GM12864 (cell line): ENCODE data around the gene CPXM2.

ENCODE experiments used
- DNase-seq: peaks from one replicate; pipeline ENCODE4 v3.0.0-alpha.2; 2011; ENCODE audit warnings: low read depth
- H3K4me3 ChIP-seq: 2 replicates; pipeline ENCODE4 v1.5.1; 2011; ENCODE audit warnings: mild to moderate bottlenecking, low read depth, low read length, control low read depth
- TF ChIP-seq, protein P1 (sequence below): IDR thresholded peaks from 2 replicates; pipeline ENCODE4 v1.5.1; 2011; ENCODE audit warnings: low read depth, mild to moderate bottlenecking, moderate library complexity, low read length, control low read depth, inconsistent platforms; ENCODE audit errors: missing control alignments

Gene CPXM2

DNA sequence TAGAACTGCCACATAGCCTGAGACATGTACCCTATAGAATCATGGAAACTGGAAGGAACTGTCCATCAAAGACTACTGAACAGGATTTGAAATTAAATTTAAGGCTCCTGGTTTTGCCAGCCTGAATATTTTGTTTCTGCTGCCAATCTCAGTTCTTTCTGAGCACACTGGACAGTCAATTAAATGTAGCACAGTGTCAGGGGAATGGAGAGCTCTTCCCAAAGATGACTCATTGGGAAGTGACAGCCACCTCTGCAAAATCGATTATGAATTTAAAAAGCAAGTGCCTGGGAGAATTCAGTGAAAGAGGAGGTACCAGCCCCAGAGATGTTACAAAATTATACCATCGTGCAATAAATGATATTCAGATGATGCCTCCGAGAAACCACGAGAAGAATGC lies 47.8 kb downstream of the CPXM2 start:
- TF ChIP-seq, protein P1, sequence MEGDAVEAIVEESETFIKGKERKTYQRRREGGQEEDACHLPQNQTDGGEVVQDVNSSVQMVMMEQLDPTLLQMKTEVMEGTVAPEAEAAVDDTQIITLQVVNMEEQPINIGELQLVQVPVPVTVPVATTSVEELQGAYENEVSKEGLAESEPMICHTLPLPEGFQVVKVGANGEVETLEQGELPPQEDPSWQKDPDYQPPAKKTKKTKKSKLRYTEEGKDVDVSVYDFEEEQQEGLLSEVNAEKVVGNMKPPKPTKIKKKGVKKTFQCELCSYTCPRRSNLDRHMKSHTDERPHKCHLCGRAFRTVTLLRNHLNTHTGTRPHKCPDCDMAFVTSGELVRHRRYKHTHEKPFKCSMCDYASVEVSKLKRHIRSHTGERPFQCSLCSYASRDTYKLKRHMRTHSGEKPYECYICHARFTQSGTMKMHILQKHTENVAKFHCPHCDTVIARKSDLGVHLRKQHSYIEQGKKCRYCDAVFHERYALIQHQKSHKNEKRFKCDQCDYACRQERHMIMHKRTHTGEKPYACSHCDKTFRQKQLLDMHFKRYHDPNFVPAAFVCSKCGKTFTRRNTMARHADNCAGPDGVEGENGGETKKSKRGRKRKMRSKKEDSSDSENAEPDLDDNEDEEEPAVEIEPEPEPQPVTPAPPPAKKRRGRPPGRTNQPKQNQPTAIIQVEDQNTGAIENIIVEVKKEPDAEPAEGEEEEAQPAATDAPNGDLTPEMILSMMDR: no peak
- H3K4me3 ChIP-seq: no peak overlapping the region
- DNase-seq: no peak

DNA sequence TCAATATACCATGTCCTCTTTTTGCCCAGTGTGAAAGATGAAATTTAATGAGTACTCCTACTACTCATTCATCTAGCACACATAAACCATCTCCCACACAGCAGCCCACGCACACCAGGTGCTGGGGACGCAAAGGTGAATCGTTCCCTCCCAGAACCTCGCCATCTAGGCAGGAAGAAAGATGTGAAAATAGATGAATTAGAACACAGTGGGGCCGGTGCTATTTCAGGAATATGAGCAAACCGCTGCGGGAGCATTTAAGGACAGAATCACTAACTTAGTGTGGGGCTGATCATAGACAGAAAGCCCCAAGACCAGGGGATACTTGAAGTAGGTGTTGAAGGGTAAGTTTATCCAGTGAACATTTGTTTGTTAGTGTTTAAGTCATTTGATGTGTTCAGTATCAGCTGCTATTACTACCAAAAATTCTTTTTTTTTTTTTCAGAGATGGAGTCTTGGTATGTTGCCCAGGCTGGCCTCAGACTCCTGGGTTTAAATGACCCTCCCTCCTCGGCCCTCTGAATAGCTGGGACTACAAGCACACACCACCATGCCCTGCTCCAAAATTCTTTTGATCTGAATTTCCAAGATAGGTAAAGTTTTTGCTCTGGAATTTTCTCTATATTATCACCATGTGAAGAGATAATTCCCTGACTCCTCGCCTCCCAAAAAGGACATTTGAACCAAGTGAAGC lies 48.8 kb downstream of the CPXM2 start:
- DNase-seq: no peak
- H3K4me3 ChIP-seq: no peak overlapping the region
- TF ChIP-seq, protein P1: no peak

DNA sequence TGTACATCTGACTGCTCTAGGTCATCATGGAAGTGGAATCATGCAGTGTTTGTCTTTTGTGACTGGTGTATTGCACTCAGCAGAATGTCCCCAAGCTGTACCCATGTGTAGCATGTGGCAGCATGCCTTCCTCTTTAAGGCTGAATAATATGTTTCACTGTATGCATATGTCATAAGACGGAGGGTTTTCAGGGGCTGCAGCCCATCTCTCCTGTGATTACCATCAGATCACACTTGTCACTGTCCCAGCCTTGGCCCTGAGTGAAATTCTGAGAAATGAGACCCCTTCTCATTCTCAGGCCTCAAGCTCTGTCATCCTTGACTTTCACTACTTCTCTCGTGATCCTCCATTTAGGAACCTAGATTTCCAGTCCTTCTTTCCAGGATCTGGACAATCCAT lies 50.0 kb downstream of the CPXM2 start:
- H3K4me3 ChIP-seq: no peak overlapping the region
- DNase-seq: no peak
- TF ChIP-seq, protein P1: no peak

DNA sequence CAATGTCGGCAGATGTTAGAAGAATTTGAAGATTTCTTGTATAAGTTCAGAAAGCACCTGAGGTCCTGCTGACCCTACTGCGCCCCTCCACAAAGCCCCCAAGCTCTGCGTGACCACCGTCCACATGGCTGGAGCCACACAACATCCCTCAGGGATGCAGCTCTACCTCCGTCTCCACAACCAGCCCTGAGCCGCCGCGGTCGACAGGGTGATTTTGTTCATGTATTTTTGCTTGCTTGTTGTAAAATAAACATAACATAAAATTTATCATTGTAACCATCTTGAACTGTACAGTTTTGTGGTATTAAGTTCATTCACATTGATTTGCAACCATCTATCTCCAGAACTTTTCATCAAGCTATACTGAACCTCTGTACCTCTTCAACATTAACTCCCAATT lies 50.5 kb downstream of the CPXM2 start:
- DNase-seq: no peak
- TF ChIP-seq, protein P1: no peak
- no peak overlapping the region for H3K4me3 ChIP-seq

DNA sequence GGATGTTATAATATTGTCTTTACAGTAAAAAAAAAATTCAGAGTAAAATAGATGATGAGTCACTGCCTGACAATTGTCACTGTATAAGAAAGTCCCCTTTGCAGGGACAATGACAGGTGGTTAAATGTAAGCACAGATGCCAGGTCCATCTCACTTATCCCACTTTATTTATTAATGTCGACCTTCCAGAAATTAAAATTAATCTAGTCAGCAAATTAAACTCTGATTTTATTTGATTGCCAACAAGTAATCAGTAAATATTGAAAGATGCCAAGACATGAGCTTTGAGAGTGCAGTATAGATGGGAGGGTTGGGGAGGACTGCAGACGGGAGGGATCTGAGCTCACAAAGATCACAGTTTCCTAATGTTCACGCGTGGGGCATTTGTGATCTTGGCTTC lies 50.9 kb downstream of the CPXM2 start:
- no peak overlapping the region for H3K4me3 ChIP-seq
- TF ChIP-seq, protein P1: no peak
- no peak for DNase-seq

DNA sequence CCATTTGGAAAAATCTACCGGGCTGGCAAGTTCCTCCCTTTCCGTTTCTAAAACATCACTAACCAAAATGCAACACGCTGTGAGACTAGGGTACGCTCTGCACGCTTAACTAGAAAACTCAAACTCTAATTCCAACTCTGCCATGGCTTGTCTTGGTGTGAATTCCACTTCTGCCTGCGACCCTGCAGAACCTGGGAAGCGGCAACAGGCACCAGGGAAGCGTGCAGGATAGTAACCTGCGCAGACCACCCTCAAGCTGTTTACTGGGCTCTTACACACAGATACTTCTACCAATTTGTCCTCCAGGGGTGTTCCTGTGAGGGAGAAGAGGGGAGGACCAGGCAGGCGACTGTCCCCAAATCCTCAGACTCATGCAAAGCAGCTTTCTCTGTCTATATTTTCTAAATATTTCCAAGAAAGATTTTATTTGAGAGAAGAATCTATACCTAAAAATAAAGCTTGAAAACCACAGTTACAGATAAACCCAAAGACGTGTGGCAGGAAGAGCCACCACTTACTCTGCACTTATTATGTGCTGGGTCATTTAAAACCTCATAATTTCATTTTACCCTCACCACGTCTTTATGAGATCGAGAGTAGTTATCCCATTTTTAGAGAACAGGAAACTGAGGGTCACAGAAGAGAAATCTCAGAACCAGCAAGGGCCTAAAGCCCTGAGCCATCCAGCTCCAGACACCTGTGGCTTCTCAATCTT lies 52.9 kb downstream of the CPXM2 start:
- DNase-seq: no peak
- TF ChIP-seq, protein P1: no peak
- no peak overlapping the region for H3K4me3 ChIP-seq
